ENCODE results near the gene DHCR7. TPM values are rescaled to one million over a fixed set of nuclear protein-coding genes. Genes with fewer than 3 reads are reported as not detected.

The DHCR7 gene
- total RNA-seq, 3 donors from 2014 or later (not counting 1 experiment from before 2014, with no cell fraction given), result 12.5 to 18.1 (median 15.9) TPM

DNA sequence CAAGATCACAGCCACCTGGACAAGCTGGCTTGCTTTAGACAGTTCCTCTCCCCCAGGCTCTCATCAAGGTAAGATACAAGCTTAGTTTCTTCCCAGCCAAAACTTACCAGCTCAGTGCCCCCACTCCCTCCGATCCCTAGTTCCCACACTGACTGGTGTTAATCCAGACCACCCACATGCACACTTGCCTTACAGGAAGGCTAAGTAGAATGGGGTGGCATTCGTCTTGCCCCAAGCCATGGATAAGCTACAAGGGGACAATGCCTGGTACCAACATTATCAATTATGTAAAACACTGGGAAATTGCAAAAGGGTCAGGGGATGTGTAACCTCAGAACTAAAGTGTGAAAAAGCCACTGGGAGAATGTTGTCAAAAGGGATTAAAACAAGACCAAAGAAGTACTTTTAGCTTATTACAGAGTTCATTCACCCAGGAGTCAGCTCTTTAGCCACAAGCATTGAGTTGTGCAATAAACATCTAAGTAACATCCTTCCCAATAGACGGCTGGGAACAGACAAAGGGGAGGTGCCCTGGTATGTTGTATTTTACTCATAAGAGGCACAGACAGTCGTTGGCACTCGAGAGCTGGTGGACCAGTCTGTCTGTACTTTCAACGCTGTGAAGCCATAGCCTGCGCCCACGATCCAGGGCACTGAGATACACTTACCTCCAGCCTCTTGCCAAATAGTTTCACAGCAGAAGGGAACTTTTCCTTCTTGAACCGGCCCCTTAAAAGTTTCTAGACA lies 1.1 kb downstream of the DHCR7 start:
- Histone ChIP-seq H3K9me3 (ENCODE audit: control insufficient read depth, insufficient read depth, low read length) (no peaks in the 10 kb centered on the region), H3K36me3 (ENCODE audit: control insufficient read depth, insufficient read depth, low read length) (peaks cover 2% of the 10 kb centered on the region), H3K27ac (ENCODE audit: low read length) (no peak overlapping the region), H3K4me3 (ENCODE audit: low read length) (no peak overlapping the region), H3K27me3 (ENCODE audit: control insufficient read depth, insufficient read depth, low read length) (no peaks in the 10 kb centered on the region), H3K4me1 (ENCODE audit: control insufficient read depth, insufficient read depth, low read length) (peaks cover 26% of the 10 kb centered on the region)
- Mint-ChIP-seq H3K4me3 (peak overlapping the region; percentile 87), H3K4me1 (peaks cover 23 to 41% of the 10 kb centered on the region in 2 donors), H3K9me3 (peaks cover 0 to 4% of the 10 kb centered on the region in 2 donors), H3K36me3 (peaks cover 9% of the 10 kb centered on the region), H3K27me3 (ENCODE audit: low read depth in 2 of 2) (no peaks in the 10 kb centered on the region), H3K27ac (peak overlapping the region; percentile 75 to 90)
- intact Hi-C loops (cut with micrococcal nuclease), result loop anchor here (10.0 kb wide), 1 partner anchor 338 kb away; no protein-coding TSS in a partner anchor
- DNase-seq (peak in 1 of 2 donors; percentile 23), ATAC-seq (no peak)
- TF ChIP-seq, protein P1, sequence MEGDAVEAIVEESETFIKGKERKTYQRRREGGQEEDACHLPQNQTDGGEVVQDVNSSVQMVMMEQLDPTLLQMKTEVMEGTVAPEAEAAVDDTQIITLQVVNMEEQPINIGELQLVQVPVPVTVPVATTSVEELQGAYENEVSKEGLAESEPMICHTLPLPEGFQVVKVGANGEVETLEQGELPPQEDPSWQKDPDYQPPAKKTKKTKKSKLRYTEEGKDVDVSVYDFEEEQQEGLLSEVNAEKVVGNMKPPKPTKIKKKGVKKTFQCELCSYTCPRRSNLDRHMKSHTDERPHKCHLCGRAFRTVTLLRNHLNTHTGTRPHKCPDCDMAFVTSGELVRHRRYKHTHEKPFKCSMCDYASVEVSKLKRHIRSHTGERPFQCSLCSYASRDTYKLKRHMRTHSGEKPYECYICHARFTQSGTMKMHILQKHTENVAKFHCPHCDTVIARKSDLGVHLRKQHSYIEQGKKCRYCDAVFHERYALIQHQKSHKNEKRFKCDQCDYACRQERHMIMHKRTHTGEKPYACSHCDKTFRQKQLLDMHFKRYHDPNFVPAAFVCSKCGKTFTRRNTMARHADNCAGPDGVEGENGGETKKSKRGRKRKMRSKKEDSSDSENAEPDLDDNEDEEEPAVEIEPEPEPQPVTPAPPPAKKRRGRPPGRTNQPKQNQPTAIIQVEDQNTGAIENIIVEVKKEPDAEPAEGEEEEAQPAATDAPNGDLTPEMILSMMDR (IDR thresholded peaks at IDR 0.05), result no peak
- 80% methylated on average over 8 of the region's 9 CpGs for WGBS (ENCODE audit: insufficient coverage)

DNA sequence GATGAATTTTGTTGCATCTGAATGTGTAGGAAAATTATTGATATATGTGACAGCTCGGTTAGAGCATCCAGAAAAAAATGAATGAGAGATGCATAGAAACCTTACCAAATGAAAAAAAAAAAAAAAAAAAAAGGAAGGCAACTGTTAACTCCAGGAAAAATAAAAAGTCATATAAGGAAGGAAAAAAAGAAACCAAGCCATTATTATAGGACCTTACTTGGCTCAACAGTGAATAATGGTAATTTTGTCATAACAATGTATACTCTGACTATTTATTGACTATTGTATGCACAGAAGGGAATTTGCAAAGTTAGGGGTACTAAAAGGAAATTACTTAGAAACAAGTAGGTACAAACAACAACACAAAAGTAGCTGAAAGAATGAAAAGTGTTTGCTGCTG lies 2.0 kb downstream of the DHCR7 start:
- Mint-ChIP-seq H3K4me1 (peaks cover 17 to 33% of the 10 kb centered on the region in 2 donors), H3K27ac (peak overlapping the region in 1 of 2 donors; percentile 18), H3K36me3 (peaks cover 9% of the 10 kb centered on the region), H3K4me3 (peak overlapping the region; percentile 87), H3K9me3 (peaks cover 0 to 4% of the 10 kb centered on the region in 2 donors), H3K27me3 (ENCODE audit: low read depth in 2 of 2) (no peaks in the 10 kb centered on the region)
- DNase-seq (no peak), ATAC-seq (no peak)
- Histone ChIP-seq H3K27ac (ENCODE audit: low read length) (no peak overlapping the region), H3K4me3 (ENCODE audit: low read length) (no peak overlapping the region), H3K27me3 (ENCODE audit: control insufficient read depth, insufficient read depth, low read length) (no peaks in the 10 kb centered on the region), H3K9me3 (ENCODE audit: control insufficient read depth, insufficient read depth, low read length) (no peaks in the 10 kb centered on the region), H3K36me3 (ENCODE audit: control insufficient read depth, insufficient read depth, low read length) (peaks cover 5% of the 10 kb centered on the region), H3K4me1 (ENCODE audit: control insufficient read depth, insufficient read depth, low read length) (peaks cover 20% of the 10 kb centered on the region)
- TF ChIP-seq, protein P1 (IDR thresholded peaks at IDR 0.05), result no peak
- no CpG with 5 or more reads among the region's 1 CpG for WGBS (ENCODE audit: insufficient coverage)
- intact Hi-C loops (cut with micrococcal nuclease), result loop anchor here (10.0 kb wide), 1 partner anchor 339 kb away; no protein-coding TSS in a partner anchor

DNA sequence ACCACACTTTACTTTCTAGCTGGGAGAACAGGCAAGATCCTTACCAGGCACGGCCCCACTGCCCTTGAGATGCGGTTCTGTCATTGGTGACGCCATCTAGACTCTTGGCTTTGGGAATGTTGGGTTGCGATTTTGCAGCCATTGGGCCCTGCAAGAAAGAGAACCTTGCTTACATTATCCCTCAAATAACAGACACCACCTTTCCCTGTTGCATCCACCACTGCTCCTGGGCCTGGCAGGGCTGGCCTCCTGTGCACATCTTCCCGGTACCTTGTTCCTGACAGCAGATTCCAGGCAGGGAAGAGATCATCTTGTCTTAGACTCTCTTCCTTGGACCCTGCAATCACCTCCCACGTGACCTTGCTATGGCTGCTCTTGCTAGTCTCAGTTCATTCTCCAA lies 3.4 kb downstream of the DHCR7 start:
- intact Hi-C loops (cut with micrococcal nuclease), result loop anchor here (10.0 kb wide), 1 partner anchor 340 kb away; no protein-coding TSS in a partner anchor
- Histone ChIP-seq H3K4me1 (ENCODE audit: control insufficient read depth, insufficient read depth, low read length) (peaks cover 20% of the 10 kb centered on the region), H3K27ac (ENCODE audit: low read length) (no peak overlapping the region), H3K36me3 (ENCODE audit: control insufficient read depth, insufficient read depth, low read length) (peaks cover 10% of the 10 kb centered on the region), H3K27me3 (ENCODE audit: control insufficient read depth, insufficient read depth, low read length) (no peaks in the 10 kb centered on the region), H3K9me3 (ENCODE audit: control insufficient read depth, insufficient read depth, low read length) (no peaks in the 10 kb centered on the region), H3K4me3 (ENCODE audit: low read length) (no peak overlapping the region)
- H3K4me1 Mint-ChIP-seq, result peaks cover 14 to 25% of the 10 kb centered on the region in 2 donors
- H3K27me3 Mint-ChIP-seq (ENCODE audit: low read depth in 2 of 2), result no peaks in the 10 kb centered on the region
- peaks cover 9% of the 10 kb centered on the region for H3K36me3 Mint-ChIP-seq
- DNase-seq (no peak), ATAC-seq (no peak)
- peak overlapping the region in 1 of 2 donors; percentile 35 for H3K27ac Mint-ChIP-seq
- peaks cover 0 to 4% of the 10 kb centered on the region in 2 donors for H3K9me3 Mint-ChIP-seq
- TF ChIP-seq, protein P1 (IDR thresholded peaks at IDR 0.05), result no peak
- H3K4me3 Mint-ChIP-seq, result no peak overlapping the region
- WGBS (ENCODE audit: insufficient coverage), result 96% methylated on average over 6 of the region's 6 CpGs
